KG1 (cell line): ENCODE data around the gene NXN.
"Not testable (repeated sequence)": the region's sequence is repeated elsewhere in the genome, so short reads cannot be mapped to it uniquely, and the experiment has no call there.

Source experiments
- DNase-seq: peaks from one replicate; lab custom pipeline; 2025; lab: John Stamatoyannopoulos, UW

NXN gene

DNA sequence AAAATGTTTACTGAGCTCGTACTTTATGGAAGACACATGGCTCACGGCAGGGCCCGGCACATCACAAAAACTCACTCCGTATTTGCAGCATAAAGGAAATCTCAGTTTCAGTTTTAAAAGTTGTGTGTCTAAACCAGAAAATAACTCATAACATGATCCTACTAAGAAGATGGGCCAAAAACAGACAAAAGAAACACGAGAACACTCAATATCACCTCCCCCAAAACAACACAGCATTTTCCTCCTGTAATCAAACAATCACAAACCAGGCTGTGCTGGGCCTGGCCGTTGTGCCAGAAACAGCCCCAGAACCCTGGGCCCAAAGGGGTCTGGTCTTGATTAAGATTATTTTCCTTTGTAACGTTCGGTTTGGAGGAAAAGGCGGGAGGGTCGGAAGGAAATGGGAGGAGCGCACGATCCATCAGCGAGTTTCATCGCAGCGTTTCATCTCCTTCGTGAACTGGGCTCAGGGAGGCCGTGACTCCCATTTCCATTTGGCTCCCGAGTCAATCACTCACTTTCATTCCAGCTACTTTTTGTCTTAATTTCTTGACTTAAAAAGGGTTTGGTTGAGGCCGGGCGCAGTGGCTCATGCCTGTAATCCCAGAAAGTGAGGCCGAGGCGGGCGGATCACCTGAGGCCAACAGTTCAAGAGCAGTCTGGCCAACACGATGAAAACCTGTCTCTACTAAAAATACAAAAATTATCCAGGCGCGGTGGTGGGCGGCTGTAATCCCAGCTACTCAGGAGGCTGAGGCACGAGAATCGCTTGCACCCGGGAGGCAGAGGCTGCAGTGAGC lies 61.4 kb downstream of the NXN start:
- DNase-seq = no peak

DNA sequence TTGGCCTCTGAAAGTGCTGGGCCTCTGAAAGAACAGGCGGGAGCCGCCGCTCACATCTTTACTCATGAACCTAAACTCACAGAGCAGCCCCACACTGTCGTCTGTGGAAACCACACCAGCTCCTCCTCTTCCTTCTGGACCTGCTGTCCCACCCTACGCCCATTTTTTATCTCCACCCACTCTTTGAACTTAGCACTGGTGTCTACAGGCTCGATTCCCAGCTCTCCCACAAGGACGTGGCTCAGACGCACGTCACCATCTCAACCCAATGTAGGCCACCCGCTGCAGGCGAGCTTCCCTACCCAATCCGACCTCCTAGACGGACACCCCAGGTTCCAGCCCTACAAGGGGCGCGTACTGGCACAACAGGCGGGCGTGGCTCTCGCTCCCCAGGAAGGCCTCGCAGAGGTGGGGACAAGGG lies 62.2 kb downstream of the NXN start:
- no peak for DNase-seq

- no peak for DNase-seq
These were observed 63.3 kb downstream of the NXN start for GRCh38 chr17:916315-916714.

GRCh38 chr17:915538-916201 lies 63.9 kb downstream of the NXN start:
- DNase-seq = no peak

DNA sequence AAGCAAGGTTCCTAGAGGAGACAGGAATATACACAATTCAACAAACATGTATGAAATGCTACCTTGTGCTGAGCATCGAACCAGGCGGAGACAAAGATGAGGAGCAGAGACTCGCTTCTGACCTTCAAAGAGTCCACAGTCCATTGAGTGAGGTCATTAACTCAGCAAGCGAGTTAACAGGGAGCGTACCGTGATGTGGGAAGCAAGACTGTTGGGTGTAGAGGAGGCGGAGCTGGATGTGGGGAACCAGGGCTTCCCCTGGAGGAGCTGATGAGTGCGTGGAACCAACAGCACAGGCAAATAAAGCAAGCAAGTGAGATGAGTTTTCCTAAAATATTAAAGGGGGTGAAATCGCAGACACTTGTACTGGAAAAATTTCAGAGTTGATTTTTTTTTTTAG lies 65.0 kb downstream of the NXN start:
- no peak for DNase-seq

- no peak for DNase-seq
These were observed 66.4 kb downstream of the NXN start for GRCh38 chr17:913207-913606.

DNA sequence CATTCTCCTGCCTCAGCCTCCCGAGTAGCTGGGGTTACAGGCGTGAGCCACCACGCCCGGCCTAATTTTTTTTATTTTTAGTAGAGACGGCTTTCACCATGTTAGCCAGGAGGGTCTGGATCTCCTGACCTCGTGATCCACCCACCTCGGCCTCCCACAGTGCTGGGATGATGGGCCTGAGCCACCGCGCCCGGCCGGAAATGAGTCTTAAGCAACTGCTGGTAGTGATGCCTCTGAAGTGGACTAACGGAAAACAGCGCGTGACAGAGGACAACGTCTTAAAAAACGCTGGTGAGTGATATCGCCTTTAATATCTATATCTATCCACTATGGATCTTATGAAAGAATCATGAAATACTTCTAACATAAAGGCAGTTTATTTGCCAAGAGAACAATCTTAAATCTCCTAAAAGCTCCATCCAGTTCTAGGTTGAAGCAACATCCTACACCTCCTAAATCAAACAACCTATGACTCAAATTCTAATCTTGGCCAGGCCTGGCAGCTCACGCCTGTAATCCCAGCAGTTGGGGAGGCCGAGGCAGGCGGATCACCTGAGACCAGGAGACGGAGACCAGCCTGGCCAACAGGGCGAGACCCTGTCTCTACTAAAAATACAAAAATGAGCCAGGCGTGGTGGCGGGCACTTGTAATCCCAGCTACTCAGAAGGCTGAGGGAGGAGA lies 69.8 kb downstream of the NXN start:
- DNase-seq = no peak

DNA sequence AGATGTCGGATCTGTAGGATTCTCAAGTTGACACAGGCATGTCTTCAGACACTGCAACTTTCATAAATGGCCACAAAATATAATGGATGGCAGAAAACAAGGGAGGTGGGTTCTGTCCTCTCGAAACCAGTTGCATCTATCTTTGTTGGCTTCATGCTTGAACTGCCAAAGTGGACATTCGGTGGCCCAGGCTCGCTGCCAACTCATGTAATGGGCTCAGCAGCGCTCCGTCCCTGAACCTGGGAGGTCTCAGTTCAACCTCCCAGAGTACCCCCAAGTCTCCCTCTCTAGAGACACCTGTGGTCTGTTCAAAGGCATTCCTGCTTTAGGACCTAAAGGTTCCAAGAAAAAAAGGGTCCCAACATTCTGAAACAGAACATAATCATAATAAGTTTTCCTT lies 71.9 kb downstream of the NXN start:
- DNase-seq = no peak

DNA sequence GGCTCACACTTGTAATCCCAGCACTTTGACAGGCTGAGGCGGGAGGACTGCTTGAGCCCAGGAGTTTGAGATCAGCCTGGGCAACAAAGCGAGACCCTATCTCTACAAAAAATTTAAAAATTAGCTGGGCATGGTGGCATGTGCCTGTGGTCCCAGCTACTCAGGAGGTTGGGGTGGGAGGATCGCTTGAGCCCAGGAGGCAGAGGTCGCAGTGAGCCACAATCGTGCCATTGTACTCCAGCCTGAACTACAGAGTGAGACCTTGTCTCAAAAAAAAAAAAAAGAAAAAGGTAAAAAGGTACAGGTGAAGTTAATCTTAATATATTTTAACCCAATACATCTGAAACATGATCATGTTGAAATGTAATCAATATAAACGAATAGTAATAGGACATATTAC lies 73.9 kb downstream of the NXN start:
- DNase-seq = not testable (repeated sequence)

DNA sequence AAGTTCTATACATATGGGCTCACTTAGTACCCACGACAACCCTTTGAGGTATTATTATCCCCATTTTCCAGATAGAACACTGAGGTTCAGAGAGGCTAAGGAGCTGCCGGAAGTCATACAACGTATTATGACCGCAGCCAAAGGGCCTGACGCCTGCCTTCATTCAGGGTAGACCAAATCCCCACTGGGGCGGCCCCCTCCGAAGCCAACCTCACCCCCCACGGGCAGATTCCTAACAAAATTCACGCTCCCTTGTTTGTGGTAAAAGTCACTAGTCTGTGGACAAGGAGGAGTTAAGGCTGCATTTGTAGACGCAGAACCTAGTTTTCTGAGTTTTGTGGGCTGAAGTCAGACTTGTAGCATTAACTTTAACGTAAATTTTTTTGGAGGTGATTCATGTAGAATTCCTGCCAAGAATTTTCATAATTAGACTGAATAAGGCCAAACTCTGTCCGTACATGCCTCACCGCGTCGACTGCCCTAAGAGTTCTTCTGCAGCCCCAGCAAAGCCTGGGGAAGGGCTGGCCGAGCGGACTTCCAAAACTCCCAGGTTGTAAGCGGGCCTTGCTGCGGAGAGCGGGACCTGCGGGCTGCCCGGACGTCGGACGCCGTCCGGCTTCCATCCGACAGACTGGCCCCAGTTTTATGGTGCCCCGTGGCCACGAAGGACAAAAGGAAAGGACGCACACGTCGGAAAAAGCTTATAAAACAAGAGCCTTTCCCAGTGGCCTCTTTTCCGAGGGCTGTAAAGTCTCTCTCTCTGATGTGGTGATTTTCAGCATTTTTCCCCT lies 75.7 kb downstream of the NXN start:
- no peak for DNase-seq

DNA sequence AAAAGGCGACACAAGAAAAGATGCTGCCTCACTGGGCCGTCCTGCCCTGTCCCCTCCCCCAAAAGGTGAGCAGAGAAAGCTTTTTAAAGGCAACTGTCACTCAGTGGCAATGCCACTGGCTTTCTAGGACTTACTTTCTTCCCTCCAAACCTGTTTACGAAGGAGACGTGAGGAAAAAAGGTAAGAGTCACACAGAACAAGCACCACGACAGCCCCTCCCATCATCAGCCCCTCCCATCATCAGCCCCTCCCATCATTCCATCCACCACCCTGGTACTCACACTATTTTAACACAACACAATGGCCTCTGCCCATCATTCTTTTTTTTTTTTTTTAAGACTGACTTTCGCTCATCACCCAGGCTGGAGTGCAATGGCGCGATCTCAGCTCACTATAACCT lies 77.1 kb downstream of the NXN start:
- DNase-seq = no peak

DNA sequence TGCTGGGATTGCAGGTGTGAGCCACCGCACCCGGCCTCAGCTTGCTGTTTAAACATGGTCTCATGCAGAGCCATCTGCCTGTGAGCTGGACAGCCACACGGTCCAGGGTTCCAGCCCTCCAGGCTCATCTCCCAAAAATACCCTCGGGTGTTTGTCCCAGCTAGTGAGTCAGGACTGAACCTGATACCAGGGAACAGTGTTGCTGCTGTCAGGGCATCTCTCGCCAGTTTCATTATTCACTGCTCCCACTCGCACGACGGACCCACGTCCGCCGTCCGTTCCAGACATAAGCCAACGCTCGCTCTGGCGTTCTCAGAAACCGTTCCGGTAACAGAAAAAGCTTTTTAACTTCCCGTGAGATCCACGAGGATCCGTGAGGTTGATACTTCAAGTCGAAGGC lies 77.6 kb downstream of the NXN start:
- DNase-seq = no peak

GRCh38 chr17:901191-901950 lies 78.2 kb downstream of the NXN start:
- no peak for DNase-seq

DNA sequence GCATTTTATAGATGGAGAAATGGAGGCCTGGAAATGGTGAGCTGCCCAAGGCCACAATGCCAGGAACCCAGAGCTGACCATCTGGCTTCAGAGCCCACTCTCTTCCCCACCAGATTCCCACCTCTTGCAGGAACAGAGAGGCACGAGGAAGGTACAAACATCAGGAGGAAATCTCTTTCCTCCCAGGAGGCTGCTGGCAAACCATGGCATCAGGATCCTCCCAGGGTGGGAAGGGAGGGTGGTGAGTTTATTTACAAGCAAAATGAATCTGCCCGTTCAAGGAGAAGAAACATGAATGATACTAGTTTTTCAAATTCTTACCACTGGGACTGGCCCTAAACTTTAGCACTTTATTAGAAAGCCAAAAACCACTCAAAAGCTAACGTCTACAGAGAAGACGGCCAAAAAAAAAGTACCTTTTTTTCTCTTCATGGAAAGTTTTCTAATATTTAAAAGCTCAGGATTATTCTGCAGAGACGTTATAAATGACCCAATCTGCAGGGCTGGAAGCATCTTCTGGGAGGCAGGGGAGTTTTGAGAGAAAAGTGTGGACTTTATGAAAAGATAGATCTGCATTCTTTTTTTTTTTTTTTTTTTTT lies 79.1 kb downstream of the NXN start:
- DNase-seq = no peak

DNA sequence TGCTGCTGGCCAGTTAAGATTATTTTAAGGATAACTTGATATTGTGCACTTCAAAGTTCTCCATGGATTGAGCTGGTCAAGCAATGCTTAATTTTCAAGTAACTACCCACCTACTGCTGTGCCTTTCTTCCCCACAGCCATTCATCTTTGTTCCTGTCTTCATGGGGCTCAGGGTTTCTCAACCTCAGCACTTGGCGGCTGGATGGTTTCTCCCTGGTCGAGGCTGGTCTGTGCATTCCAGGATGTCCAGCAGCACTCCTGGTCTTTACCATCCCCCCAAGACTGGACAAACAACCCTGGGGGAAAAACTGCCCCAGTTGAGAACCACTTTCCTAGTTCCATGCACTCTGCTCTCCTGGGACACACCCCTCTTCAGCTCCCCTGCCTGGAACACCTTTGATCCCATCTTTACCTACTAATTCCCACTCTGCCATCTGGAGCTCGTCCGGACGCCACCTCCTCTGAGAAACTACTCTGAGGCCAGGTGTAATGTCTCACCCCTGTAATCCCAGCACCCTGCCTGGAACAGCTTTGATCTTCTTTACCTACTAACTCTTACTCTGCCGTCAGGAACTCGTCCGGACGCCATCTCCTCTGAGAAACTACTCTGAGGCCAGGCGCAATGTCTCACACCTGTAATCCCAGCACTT lies 81.5 kb downstream of the NXN start:
- no peak for DNase-seq

DNA sequence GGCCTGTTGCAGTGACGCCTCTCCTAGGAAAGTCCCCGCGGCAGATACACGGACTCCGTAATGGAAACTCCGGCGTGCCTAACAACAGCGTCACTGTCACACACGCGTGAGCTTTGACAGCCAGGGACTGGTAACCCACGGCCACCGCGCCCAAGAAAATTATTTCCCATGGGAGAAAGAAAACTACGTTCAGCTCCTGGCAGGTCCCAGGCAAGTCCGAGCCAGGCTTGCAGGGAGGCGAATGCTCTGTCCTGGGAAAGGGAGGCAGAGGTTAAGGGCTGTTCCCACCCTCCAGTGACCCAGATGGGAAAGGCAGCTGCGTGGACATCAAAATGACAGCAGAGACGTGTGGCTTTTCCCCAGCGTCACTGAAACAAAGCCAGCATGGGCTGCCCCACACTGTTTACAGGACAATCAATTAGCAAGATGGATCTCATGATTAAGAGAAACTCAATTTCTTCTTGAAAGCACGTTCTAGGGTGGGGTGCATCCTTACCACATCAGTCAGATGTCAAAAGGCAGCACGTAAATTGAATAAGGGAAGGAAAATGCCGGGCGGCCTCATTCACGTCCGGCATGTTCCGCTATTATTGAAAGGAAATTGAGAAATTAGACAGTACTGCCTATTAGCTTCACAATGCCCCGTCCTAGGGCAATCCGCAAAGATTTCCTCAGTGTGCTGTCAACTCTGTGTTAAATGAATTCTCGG lies 82.5 kb downstream of the NXN start:
- no peak for DNase-seq

GRCh38 chr17:896454-896853 lies 83.1 kb downstream of the NXN start:
- no peak for DNase-seq

DNA sequence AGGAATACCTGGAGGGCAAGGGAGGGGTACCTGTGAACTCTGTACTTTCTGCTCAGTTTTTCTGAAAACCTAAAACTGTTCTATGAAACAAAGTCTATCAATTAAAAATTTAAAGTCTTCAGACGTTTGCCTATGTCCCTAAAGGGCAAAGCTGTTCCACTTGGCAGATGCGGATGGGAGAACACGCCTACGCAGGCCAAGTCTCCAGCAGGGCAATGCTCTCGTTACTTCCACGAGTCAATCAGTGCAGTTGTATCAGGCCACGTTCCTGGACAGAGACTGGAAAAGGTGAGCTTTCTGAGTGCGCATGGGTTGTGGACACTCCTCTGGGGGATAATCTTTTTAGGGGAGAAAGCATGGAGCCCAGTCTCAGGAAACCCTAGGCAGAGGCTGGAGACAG lies 86.6 kb downstream of the NXN start:
- DNase-seq = no peak

DNA sequence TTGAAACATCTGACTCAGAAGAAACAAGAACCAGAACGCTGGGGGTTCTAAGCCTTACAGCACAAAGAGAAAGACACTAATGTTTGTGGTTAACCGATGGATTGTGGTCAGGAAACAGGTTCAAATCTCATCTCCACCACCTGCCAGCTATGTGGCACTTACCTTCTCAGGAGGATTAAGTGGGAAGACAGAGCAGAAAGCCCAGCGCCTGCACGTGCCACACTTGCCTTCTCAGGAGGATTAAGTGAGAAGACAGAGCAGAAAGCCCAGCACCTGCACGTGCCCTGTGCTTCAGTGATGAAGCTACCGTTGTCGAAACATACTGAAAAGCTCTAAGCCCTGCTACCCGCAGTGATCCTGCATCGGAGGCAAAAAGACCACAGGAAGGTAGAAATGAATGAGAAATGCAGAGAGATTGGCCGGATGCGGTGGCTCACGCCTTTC lies 90.6 kb downstream of the NXN start:
- no peak for DNase-seq
